ENCODE results near the gene LDLRAP1.
A peak's percentile ranks its signal among the peaks of the same experiment; 100 is the strongest.

The LDLRAP1 gene

DNA sequence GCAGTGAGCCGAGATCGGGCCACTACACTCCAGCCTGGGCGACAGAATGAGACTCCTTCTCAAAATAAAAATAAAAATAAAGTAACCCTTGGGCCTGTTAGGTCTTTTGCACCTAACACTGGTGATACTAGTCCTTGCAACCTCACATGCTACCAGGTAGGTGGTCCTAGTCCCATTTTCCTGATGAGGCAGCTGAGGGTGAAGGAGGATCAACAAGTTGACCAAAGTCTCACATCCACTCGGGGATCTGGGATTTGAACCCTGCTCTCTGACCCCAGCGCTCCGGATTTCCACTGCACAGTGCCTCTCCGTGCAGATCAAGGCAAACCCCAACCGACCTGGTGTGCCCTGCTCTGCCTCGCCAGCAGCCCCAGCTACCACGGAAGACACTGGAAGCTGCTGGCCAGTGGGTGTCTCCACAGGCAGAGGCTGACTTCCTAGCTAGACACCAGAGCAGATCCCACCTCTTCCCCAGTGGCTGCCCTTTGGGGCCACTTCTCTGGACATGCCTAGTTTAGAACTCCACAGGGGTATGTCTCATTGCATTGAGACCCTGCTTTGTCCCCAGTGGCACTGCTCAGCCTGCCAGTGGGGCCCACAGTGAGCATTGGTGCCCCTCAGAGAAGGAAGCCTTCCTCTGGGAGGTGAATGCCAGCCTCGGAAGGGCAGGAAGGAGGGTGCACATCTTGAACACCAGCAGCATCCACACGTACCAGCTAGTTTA, 27.6 kb downstream of the LDLRAP1 start:
- TF ChIP-seq CTCF (IDR thresholded peaks at IDR 0.05; ENCODE audit: unreplicated experiment in 3 of 3): no peak
- H3K27ac Mint-ChIP-seq: no peak overlapping the region

GRCh38 chr1:25571522-25571970, 28.1 kb downstream of the LDLRAP1 start:
- H3K36me3 Mint-ChIP-seq (ENCODE audit: low read depth): no peaks in the 10 kb centered on the region
- H3K27ac Mint-ChIP-seq: no peak overlapping the region
- H3K4me3 Mint-ChIP-seq: no peak overlapping the region
- H3K27me3 Mint-ChIP-seq (ENCODE audit: low read depth): peaks cover 43% of the 10 kb centered on the region
- peaks cover 33% of the 10 kb centered on the region for H3K4me1 Mint-ChIP-seq
- no peaks in the 10 kb centered on the region for H3K9me3 Mint-ChIP-seq
- TF ChIP-seq CTCF (IDR thresholded peaks at IDR 0.05; ENCODE audit: unreplicated experiment in 3 of 3): no peak

More for the DNA sequence above, 27.6 kb downstream of the LDLRAP1 start:
- H3K27me3 Mint-ChIP-seq (ENCODE audit: low read depth): peaks cover 46% of the 10 kb centered on the region
- H3K4me3 Mint-ChIP-seq: no peak overlapping the region
- no peaks in the 10 kb centered on the region for H3K9me3 Mint-ChIP-seq
- no peaks in the 10 kb centered on the region for H3K36me3 Mint-ChIP-seq (ENCODE audit: low read depth)
- H3K4me1 Mint-ChIP-seq: peaks cover 39% of the 10 kb centered on the region

GRCh38 chr1:25572107-25572506, 28.7 kb downstream of the LDLRAP1 start:
- no peak overlapping the region for H3K27ac Mint-ChIP-seq
- no peaks in the 10 kb centered on the region for H3K36me3 Mint-ChIP-seq (ENCODE audit: low read depth)
- no peak for TF ChIP-seq CTCF (IDR thresholded peaks at IDR 0.05; ENCODE audit: unreplicated experiment in 3 of 3)
- H3K9me3 Mint-ChIP-seq: no peaks in the 10 kb centered on the region
- H3K4me1 Mint-ChIP-seq: peaks cover 27% of the 10 kb centered on the region
- no peak overlapping the region for H3K4me3 Mint-ChIP-seq
- H3K27me3 Mint-ChIP-seq (ENCODE audit: low read depth): peaks cover 42% of the 10 kb centered on the region

GRCh38 chr1:25572708-25573590, 29.5 kb downstream of the LDLRAP1 start:
- TF ChIP-seq CTCF (IDR thresholded peaks at IDR 0.05; ENCODE audit: unreplicated experiment in 3 of 3): peak; percentile 66 to 71 (median 71)
- H3K4me1 Mint-ChIP-seq: peaks cover 27% of the 10 kb centered on the region
- no peak overlapping the region for H3K27ac Mint-ChIP-seq
- H3K27me3 Mint-ChIP-seq (ENCODE audit: low read depth): peaks cover 40% of the 10 kb centered on the region
- no peaks in the 10 kb centered on the region for H3K36me3 Mint-ChIP-seq (ENCODE audit: low read depth)
- H3K4me3 Mint-ChIP-seq: no peak overlapping the region
- no peaks in the 10 kb centered on the region for H3K9me3 Mint-ChIP-seq

GRCh38 chr1:25573591-25573930, 30.2 kb downstream of the LDLRAP1 start:
- Mint-ChIP-seq H3K4me3 (no peak overlapping the region), H3K9me3 (no peaks in the 10 kb centered on the region), H3K4me1 (peaks cover 25% of the 10 kb centered on the region), H3K27ac (no peak overlapping the region), H3K27me3 (ENCODE audit: low read depth) (peaks cover 42% of the 10 kb centered on the region), H3K36me3 (ENCODE audit: low read depth) (no peaks in the 10 kb centered on the region)
- no peak for TF ChIP-seq CTCF (IDR thresholded peaks at IDR 0.05; ENCODE audit: unreplicated experiment in 3 of 3)
